ENCODE results near the gene MTERF1.
"Not testable (repeated sequence)": the region's sequence is repeated elsewhere in the genome, so short reads cannot be mapped to it uniquely, and the experiment has no call there.

Gene MTERF1

GRCh38 chr7:91880413-91881241 lies at the start of gene MTERF1:
MTERF1 (minus strand) TSS chr7:91880702; CDS start chr7:91880083, 619 bp downstream.
- peak; percentile 83 to 88 for DNase-seq (ENCODE audit: low read depth in 2 of 2, low spot score in 1 of 2)

DNA sequence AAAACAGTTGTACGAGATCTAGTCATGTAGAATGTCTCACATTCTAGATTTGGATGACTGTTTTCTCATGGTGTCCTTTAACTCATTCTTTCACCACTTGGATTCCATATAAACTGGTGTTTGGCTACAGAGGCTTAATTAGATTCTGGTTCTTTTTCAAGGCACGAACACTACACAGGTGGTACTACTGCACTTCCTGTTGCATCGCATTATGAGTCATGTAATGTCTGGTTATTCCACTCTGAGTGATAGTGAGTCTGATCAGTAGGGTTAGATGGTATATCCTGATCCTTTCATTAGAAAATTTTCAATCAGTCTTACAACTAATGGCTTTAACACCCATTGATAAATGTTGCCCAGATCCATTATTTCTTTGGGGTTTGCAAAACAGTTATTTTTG lies 49.0 kb upstream of the MTERF1 start:
- no peak for DNase-seq (ENCODE audit: low read depth in 2 of 2, low spot score in 1 of 2)

DNA sequence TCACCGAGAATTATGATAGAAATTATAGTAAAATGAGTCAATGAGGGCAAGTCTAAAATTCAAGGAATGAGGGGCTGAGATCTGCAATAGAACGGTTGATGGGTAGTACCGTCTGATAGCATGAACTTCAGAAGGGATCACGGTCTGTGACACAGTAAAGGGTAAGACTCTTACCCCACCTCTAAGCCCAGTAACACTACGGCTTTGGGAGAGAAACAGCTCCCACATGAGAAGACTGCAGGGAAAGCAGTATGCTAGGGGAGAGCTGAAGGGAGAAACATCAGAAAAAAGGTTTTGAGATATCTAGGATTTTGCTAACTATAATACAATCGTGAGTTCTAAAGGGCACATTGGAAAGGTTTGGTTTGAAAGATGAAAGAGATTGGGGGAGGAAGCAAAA lies 47.4 kb upstream of the MTERF1 start:
- DNase-seq (ENCODE audit: low read depth in 2 of 2, low spot score in 1 of 2): no peak

- DNase-seq (ENCODE audit: low read depth in 2 of 2, low spot score in 1 of 2): no peak
Observed at GRCh38 chr7:91922857-91923256, 42.4 kb upstream of the MTERF1 start.

GRCh38 chr7:91918356-91918755 lies 37.9 kb upstream of the MTERF1 start:
- no peak for DNase-seq (ENCODE audit: low read depth in 2 of 2, low spot score in 1 of 2)

DNA sequence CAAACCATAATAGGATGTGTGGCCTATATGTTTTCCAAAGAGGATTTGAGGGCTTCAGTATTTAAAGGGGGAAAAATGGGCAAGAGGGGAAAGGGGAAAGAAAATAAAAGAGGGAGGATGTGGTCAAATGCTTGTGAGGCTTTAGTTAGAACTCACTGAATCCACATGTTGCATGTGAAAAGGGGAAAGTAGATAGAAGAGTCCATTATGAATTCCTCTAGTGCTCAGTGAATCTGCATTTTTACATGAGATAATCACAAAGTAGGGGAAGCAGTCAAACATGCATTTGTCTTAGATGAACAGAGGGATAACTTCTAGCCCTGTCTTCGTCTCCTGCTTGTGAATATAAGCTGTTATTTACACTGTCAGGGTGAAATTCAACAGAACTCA lies 35.5 kb upstream of the MTERF1 start:
- no peak for DNase-seq (ENCODE audit: low read depth in 2 of 2, low spot score in 1 of 2)

DNA sequence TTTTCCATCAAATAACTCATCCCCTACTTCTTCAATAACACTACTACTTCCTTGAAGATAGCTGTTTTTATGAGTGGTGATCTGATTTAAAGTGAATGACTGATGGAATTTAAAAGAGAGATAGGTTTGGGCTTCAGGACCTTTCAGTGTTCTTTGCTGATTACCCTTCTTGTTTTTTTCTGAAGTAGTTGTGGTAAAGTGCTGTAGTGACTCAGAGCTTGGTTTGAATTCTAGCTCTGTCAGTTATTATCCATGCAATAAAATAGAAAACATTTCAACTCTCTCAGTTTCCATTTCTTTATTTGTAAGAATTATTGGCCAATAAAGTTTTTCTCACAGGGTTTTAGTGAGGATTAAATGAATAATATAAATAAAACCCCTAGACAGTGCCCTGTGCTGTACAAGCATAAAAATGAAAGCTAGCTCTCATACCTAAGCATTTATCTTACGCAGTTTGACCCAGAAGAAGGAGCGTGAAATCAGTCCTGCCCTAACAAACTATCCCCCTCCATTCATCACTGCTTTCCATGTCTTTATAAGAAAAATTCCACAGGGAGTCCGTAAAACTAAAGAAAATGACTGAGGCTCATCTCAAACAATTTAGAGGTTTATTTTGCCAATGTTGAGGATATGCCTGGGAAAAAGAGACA lies 35.0 kb upstream of the MTERF1 start:
- DNase-seq (ENCODE audit: low read depth in 2 of 2, low spot score in 1 of 2): no peak

- no peak for DNase-seq (ENCODE audit: low read depth in 2 of 2, low spot score in 1 of 2)
Observed at GRCh38 chr7:91913612-91914011, 33.1 kb upstream of the MTERF1 start.

GRCh38 chr7:91912494-91912893 lies 32.0 kb upstream of the MTERF1 start:
- no peak for DNase-seq (ENCODE audit: low read depth in 2 of 2, low spot score in 1 of 2)

DNA sequence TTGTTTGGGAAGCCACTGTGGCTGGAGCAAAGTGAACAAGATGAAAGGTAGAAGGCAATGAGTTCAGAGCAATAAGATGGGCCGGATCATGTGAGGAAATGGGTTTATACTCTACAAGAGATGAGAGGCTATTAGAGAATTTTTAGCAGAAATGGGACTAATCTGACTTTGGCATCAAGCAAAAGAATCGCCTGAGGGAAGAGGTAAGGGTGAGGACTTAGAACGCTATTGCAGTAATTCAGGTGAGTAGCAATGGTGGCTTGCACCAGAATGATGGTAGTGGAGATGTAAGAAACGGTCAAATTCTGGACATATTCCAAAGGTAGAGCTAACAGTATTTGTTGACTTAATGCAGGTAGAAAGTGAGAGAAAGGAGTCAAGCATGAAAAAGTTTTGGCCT lies 30.6 kb upstream of the MTERF1 start:
- no peak for DNase-seq (ENCODE audit: low read depth in 2 of 2, low spot score in 1 of 2)

DNA sequence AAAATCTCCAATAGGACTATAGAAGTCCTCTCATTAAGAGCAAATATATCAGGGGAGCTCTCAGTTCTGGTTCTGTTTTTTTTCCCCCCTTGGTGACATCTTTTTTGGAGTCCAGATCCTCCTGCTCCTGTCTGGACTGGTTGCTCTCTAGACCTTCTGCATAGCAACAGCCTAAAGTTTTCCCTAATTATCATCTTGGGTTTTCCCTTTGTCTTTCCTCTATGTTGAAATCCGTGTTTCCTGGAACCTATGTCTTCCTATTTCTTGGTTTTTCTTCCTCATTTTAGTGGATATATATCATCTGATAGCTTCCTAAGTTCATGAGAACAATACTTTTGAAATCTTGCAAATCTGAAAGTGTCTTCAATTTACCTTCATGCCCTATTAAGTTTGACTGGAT lies 29.7 kb upstream of the MTERF1 start:
- no peak for DNase-seq (ENCODE audit: low read depth in 2 of 2, low spot score in 1 of 2)

- no peak for DNase-seq (ENCODE audit: low read depth in 2 of 2, low spot score in 1 of 2)
Observed at GRCh38 chr7:91899563-91899962, 19.1 kb upstream of the MTERF1 start.

DNA sequence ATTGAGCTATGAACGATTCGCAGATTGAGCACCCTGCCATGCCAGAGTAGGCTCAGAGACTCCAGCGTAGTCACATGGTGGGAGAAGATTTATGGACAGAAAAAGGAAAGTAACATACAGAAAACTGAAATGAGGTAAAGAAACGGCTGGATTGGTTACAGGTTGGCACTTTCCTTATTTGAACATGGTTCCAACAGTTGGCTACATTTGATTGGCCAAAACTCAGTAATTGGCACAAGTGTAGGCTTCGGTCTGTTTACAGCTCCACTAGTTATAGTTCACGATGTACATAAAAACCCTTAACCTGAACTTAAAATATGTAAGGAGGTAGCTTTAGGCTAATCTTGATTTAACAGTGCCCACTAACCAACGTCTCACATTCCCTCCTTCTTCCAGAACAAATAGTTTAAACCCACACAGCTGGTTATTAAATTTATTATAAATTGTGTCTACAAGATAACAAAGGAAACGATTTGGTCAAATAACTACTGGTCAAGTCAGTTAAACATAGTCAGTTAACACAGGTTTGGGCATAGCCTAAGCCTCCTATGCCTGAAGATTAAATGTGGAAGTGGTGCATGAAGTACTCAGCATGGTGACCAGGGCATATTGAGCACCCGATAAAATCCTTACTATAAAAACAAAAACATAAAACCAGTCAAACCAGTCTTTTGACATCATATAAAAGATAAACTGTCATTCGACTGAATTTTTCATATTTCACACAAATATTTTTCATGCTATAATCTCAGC lies 17.9 kb upstream of the MTERF1 start:
- DNase-seq (ENCODE audit: low read depth in 2 of 2, low spot score in 1 of 2): no peak

- no peak for DNase-seq (ENCODE audit: low read depth in 2 of 2, low spot score in 1 of 2)
Observed at GRCh38 chr7:91894781-91895480, 14.4 kb upstream of the MTERF1 start.

DNA sequence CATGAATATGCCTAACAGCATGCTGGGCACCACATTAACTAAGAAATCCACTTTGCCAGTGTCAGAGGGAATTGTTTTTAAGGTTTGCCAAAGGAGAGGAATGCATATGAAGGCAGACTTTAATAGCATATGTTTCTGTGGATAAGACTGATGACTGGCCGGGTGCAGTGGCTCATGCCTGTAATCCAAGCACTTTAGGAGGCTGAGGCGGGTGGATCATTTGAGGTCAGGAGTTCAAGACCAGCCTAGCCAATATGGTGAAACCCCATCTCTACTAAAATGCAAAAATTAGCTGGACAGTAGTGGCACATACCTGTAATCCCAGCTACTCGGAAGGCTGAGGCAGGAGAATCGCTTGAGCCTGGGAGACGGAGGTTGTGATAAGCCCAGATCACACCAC lies 13.2 kb upstream of the MTERF1 start:
- not testable (repeated sequence) for DNase-seq (ENCODE audit: low read depth in 2 of 2, low spot score in 1 of 2)

- no peak for DNase-seq (ENCODE audit: low read depth in 2 of 2, low spot score in 1 of 2)
Observed at GRCh38 chr7:91892821-91893340, 12.4 kb upstream of the MTERF1 start.

DNA sequence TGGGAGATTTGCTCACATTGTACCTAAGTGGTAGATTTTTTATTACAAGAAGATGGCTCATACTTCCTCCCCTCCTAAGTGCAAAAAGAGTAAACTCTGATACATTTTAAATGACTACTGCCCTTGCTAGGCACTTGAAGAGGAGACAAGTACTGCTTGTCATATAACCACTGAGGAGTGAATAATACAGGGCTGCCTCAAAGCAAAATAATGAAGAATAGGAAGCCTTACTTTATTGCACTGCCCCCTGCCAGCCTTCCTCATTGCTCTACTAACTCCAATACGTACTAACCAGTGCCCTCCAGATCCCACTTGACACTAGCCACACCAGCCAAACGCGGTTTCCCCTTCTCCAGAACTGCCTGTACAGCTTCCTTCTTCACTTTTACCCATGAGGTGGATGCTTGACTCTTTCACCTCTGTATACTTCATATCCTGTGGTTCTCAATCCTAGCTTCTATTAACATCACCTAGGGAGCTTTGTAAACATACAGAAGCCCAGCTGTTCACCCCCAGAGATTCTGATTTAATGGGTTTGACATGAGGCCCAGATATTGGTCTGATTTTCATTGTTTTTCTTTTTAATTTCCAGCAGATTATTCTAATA lies 11.7 kb upstream of the MTERF1 start:
- DNase-seq (ENCODE audit: low read depth in 2 of 2, low spot score in 1 of 2): no peak

- DNase-seq (ENCODE audit: low read depth in 2 of 2, low spot score in 1 of 2): not testable (repeated sequence)
Observed at GRCh38 chr7:91888271-91889175, 8.0 kb upstream of the MTERF1 start.

DNA sequence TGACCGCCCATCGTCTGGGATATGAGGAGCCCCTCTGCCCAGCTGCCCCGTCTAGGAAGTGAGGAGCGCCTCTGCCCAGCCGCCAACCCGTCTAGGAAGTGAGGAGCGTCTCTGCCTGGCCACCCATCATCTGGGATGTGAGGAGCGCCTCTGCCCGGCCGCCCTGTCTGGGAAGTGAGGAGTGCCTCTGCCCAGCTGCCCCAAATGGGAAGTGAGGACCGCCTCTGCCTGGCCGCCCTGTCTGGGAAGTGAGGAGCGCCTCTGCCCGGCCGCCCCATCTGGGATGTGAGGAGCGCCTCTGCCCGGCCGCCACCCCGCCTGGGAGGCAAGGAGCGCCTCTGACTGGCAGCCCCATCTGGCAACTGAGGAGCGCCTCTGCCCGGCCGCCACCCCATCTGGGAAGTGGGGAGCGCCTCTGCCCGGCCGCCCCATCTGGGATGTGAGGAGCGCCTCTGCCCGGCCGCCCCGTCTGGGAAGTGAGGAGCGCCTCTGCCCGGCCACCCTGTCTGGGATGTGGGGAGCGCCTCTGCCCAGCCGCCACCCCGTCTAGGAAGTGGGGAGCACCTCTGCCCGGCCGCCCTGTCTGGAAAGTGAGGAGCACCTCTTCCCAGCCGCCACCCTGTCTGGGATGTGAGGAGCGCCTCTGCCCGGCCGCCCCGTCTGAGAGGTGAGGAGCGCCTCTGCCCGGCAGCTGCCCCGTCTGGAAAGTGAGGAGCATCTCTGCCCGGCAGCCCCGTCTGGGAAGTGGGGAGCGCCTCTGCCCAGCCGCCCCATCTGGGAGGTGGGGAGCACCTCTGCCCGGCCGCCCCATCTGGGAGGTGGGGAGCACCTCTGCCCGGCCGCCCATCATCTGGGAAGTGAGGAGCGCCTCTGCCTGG lies 7.1 kb upstream of the MTERF1 start:
- not testable (repeated sequence) for DNase-seq (ENCODE audit: low read depth in 2 of 2, low spot score in 1 of 2)
